ENCODE measurements around the gene PRR29. TPM values are rescaled to one million over a fixed set of nuclear protein-coding genes. Genes with fewer than 3 reads are reported as not detected.

Gene PRR29
- total RNA-seq, 1 donor from 2014 or later = 0.43 TPM

DNA sequence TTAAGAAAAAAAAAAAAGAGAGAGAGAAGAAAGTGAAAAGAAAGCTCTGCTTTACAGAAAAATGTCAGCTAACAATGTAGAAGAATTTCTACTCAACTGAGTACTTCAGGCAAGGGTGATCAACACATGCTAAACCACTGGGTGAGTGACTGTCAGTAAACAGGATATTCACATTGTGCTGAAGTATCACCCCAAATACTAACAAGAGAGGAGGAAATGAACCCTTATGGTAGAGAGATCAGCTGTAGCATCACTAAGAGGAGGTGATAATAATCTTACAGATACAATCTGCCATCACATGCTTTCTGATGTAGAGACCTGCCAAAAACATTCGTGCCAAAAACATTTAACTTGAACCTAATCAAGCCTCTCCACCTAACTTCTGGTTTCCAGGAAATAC is 53.0 kb downstream of the PRR29 start:
- Histone ChIP-seq H3K9me3 (no peaks in the 10 kb centered on the region), H3K4me1 (no peaks in the 10 kb centered on the region), H3K4me3 (no peak overlapping the region), H3K27me3 (no peaks in the 10 kb centered on the region), H3K36me3 (peaks cover 100% of the 10 kb centered on the region), H3K27ac (no peak overlapping the region)
- no peak for TF ChIP-seq CTCF (IDR thresholded peaks at IDR 0.05)
- ATAC-seq (peak; percentile 56), DNase-seq (no peak)
- intact Hi-C loops (cut with DNase I) = no loop called here

- peaks cover 99% of the 10 kb centered on the region for H3K36me3 ChIP-seq
- TF ChIP-seq CTCF (IDR thresholded peaks at IDR 0.05) = no peak
- intact Hi-C loops (cut with DNase I) = no loop called here
These were observed 55.0 kb downstream of the PRR29 start for GRCh38 chr17:64053101-64053500.

More at GRCh38 chr17:64053101-64053500, 55.0 kb downstream of the PRR29 start:
- DNase-seq (no peak), ATAC-seq (no peak)
- no peak overlapping the region for H3K27ac ChIP-seq
- H3K27me3 ChIP-seq = no peaks in the 10 kb centered on the region
- no peaks in the 10 kb centered on the region for H3K9me3 ChIP-seq
- H3K4me1 ChIP-seq = no peaks in the 10 kb centered on the region
- H3K4me3 ChIP-seq = no peak overlapping the region

Other genes with a start within 250 kb of the PRR29 start
- gene CCDC47, start 224.8 kb upstream of the PRR29 start, total RNA-seq = 91.4 TPM
- gene DDX42, start 224.2 kb upstream of the PRR29 start, total RNA-seq = 93.8 TPM
- gene PSMC5, start 170.9 kb upstream of the PRR29 start, total RNA-seq = 105 TPM
- gene FTSJ3, start 170.7 kb upstream of the PRR29 start, total RNA-seq = 39.4 TPM
- 74.6 TPM for gene SMARCD2, start 155.7 kb upstream of the PRR29 start, total RNA-seq
- not detected for gene CSH2, start 124.7 kb upstream of the PRR29 start, total RNA-seq
- not detected for gene GH2, start 116.4 kb upstream of the PRR29 start, total RNA-seq
- gene CSH1, start 101.8 kb upstream of the PRR29 start, total RNA-seq = not detected
- gene CSHL1, start 87.1 kb upstream of the PRR29 start, total RNA-seq = not detected
- not detected for gene GH1, start 79.5 kb upstream of the PRR29 start, total RNA-seq
- gene CD79B, start 66.0 kb upstream of the PRR29 start, total RNA-seq = 4.7 TPM
- not detected for gene SCN4A, start 25.4 kb upstream of the PRR29 start, total RNA-seq
- 70.5 TPM for gene ICAM2, start 22.3 kb downstream of the PRR29 start, total RNA-seq
- gene ERN1, start 131.8 kb downstream of the PRR29 start, total RNA-seq = 52.6 TPM

Data from upper lobe of right lung (tissue), 1 donor.